ENCODE data around the gene CYSRT1. TPM values are rescaled to one million over a fixed set of nuclear protein-coding genes. Genes with fewer than 3 reads are reported as not detected.
"Not testable (repeated sequence)": the region's sequence is repeated elsewhere in the genome, so short reads cannot be mapped to it uniquely, and the experiment has no call there.

CYSRT1 gene
- total RNA-seq, 4 donors from 2014 or later = 40.2 to 119 (median 67.6) TPM

DNA sequence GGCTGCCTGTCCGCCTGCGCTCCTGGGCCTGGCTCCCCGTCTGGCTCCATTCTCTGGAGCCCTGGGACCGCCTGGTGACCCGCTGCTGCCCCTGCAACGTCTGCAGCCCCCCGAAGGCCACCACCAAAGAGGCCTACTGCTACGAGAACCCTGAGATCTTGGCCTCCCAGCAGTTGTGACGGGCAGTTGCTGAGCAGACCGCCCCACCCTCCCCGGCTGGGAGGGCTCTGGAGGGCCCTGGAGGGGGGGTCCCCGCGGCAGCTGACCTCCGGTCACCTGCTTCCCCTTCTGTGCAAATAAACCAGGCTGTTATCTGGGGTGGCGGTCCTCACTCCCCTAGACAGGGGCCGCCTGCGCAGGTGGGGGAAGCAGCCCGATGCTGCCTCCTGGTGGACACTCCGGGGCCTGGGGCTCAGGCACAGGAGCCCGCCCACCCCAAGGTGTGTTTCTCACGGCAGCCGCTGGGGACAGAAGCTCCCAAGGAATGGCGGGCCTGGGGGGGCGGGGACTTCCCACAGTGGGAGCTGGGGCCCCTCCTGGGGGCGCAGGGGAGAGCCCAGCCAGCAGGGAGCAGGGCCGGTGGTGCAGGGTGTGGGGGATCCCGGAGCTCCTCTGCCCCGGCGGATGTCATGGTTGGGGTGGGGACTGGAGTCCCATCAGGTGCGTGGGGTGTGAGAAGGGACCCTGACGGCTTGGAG is 11.4 kb downstream of the CYSRT1 start:
- H3K4me3 ChIP-seq (ENCODE audit: low read depth, poor library complexity, severe bottlenecking) = no peak overlapping the region
- 22 to 35% methylated on average over 18 to 21 of the region's 31 CpGs for WGBS, 2 donors
- peak; percentile 75 to 95 for DNase-seq (ENCODE audit: low spot score in 2 of 2)
- intact Hi-C loops (cut with DNase I; ENCODE audit: low total_unique reads) = no loop called here
- TF ChIP-seq, protein P1, sequence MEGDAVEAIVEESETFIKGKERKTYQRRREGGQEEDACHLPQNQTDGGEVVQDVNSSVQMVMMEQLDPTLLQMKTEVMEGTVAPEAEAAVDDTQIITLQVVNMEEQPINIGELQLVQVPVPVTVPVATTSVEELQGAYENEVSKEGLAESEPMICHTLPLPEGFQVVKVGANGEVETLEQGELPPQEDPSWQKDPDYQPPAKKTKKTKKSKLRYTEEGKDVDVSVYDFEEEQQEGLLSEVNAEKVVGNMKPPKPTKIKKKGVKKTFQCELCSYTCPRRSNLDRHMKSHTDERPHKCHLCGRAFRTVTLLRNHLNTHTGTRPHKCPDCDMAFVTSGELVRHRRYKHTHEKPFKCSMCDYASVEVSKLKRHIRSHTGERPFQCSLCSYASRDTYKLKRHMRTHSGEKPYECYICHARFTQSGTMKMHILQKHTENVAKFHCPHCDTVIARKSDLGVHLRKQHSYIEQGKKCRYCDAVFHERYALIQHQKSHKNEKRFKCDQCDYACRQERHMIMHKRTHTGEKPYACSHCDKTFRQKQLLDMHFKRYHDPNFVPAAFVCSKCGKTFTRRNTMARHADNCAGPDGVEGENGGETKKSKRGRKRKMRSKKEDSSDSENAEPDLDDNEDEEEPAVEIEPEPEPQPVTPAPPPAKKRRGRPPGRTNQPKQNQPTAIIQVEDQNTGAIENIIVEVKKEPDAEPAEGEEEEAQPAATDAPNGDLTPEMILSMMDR (IDR thresholded peaks at IDR 0.05) = peak in 1 of 3 donors; percentile 64
- no peak for TF ChIP-seq POLR2A (IDR thresholded peaks at IDR 0.05)

DNA sequence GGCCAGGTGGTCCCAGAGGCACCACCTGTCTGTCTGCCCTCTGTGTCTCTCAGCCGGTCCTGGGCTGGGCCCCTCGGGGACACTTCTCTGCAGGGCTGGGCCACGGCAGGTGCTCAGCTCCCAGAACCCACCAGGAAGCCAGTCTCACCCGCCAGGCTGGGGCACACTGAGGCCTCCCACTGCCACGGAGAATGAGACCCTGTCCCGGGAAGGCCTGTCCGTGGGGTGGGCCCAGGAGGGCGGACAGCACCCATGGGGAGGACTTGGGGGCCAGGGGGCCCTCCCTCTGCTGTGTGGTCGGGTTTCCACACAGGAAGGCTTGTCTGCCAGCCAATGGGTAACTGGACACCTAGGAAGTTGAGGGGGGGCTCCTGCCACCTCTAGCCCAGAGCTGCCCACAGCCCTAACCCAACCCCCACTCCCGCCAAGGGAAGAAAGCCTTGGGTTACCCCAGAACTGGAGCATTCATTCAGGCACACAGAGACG is 12.0 kb downstream of the CYSRT1 start:
- H3K4me3 ChIP-seq (ENCODE audit: low read depth, poor library complexity, severe bottlenecking) = no peak overlapping the region
- intact Hi-C loops (cut with DNase I; ENCODE audit: low total_unique reads) = no loop called here
- DNase-seq (ENCODE audit: low spot score in 2 of 2) = no peak
- 42 to 95% methylated on average over 2 to 11 of the region's 11 CpGs for WGBS, 2 donors
- TF ChIP-seq, protein P1 (IDR thresholded peaks at IDR 0.05) = no peak
- TF ChIP-seq POLR2A (IDR thresholded peaks at IDR 0.05) = no peak

DNA sequence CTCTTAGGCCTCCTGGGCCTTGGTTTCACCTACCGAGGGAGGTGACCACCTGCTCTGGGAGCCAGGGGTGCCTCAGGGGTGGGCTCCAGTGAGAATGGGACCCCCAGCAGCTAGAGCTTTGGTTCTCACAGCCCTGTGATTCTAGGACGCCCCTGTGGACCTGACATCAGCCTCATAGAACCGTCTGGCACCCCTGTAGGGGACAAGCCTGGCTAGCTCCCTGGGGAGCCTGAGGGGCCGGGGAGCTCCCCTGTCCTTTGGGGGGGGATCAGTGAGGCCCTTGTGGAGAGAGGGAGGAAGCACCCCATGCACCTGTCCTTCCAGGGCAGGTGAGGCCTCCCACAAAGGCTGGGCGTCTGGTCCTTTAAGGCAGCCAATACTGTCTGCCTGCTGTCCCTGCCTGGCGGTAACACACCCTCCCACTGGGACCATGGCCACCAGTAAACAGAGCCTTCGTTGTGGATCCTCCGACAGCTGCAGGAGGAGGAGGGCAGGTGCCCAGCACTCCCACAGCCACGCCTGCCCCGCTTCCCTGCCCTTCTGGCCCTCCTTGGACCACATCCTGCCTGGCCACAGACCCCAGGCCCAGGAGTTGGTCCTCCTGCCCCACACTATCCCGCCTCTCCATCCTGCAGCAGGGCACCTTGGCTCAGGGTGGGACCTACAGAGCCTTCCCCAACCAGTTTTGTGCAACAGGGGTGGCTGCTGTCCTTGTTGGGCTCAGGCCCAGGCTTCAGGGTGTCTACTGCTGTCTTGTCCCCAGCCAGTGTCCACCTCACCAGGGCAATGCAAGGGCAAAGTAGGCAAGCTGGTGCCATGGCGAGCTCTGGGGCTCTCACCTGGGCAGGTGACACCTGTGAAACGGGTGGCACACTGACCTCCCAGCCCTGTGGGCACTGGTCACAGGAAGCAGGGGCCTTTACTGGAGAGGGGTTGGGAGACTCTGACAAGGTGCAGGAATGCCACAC is 13.1 kb downstream of the CYSRT1 start:
- TF ChIP-seq, protein P1 (IDR thresholded peaks at IDR 0.05) = no peak
- no peak for TF ChIP-seq POLR2A (IDR thresholded peaks at IDR 0.05)
- no peak for DNase-seq (ENCODE audit: low spot score in 2 of 2)
- no peak overlapping the region for H3K4me3 ChIP-seq (ENCODE audit: low read depth, poor library complexity, severe bottlenecking)
- intact Hi-C loops (cut with DNase I; ENCODE audit: low total_unique reads) = no loop called here
- WGBS, 2 donors = 49 to 55% methylated on average over 8 to 13 of the region's 13 CpGs

DNA sequence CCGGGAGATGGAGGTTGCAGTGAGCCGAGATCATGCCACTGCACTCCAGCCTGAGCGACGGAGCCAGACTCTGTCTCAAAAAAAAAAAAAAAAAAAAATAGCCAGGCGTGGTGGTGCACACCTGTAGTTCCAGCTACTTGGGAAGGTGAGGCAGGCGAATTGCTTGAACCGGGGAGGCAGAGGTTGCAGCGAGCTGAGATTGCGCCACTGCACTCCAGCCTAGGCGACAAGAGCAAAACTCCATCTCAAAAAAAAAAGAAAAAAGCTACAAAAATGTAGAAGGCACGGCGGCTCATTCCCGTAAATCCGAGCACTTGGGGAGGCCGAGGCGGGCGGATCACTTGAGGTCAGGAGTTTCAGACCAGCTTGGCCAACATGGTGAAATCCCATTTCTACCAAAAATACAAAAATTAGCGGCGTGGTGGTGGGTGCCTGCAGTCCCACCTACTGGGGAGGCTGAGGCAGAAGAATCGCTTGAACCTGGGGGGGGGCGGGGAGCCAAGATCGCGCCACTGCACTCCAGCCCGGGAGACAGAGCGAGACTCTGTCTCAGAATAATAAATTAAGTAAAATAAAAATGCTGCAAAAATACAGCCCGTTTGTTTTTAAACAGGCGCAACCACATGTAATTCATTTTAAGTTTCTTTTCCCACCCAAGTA is 14.7 kb downstream of the CYSRT1 start:
- WGBS, 2 donors = 46 to 57% methylated on average over 27 of the region's 27 CpGs
- DNase-seq (ENCODE audit: low spot score in 2 of 2); intact Hi-C loops (cut with DNase I; ENCODE audit: low total_unique reads): not testable (repeated sequence)
- H3K4me3 ChIP-seq (ENCODE audit: low read depth, poor library complexity, severe bottlenecking) = peak overlapping the region; percentile 37

DNA sequence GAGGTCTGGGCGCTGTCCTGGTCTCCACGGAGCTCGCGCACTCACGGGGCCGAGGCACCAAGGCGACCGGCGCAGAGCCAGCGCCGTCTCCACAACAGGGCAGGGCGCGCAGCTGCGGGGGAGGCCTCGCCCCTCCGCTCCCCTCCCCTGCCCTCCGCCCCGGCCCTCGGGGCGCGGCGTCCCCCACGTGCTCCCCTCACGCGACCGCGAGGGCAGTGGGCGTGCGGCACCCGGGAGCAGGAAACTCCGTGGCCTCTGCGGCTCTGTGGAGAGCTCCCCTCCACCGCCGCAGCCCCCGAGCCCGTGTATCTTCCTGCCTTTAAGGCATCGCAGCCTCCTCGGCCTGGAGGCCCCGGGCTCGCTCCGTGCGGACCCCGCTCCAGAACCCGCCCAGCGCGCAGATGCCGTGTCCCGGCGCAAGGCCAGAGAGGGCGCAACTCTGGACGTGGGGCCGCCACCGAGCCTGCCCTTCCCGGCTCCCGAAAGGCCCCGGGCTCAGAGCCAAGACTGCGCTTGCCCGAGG is 15.4 kb downstream of the CYSRT1 start:
- peak; percentile 68 to 96 for DNase-seq (ENCODE audit: low spot score in 2 of 2)
- TF ChIP-seq POLR2A (IDR thresholded peaks at IDR 0.05) = no peak
- TF ChIP-seq, protein P1 (IDR thresholded peaks at IDR 0.05) = no peak
- intact Hi-C loops (cut with DNase I; ENCODE audit: low total_unique reads) = no loop called here
- WGBS, 2 donors = 0 to 1% methylated on average over 26 to 28 of the region's 58 CpGs
- H3K4me3 ChIP-seq (ENCODE audit: low read depth, poor library complexity, severe bottlenecking) = peak overlapping the region; percentile 37
